Hematopoietic multipotent progenitor cell treated with erythropoietin and hydrocortisone succinate and interleukin-3 and kit ligand, for 8 days (in vitro differentiated cells): ENCODE data around the gene DOCK1.

ENCODE experiments used
- DNase-seq: peaks from one replicate; pipeline ENCODE4 v3.0.0-alpha.2; 2015

The DOCK1 gene

GRCh38 chr10:127415116-127415515 lies 509.9 kb downstream of the DOCK1 start:
- DNase-seq: no peak

- no peak for DNase-seq
Observed at GRCh38 chr10:127415901-127416581, 510.8 kb downstream of the DOCK1 start.

GRCh38 chr10:127417031-127417430 lies 511.8 kb downstream of the DOCK1 start:
- no peak for DNase-seq

- DNase-seq: no peak
Observed at GRCh38 chr10:127417686-127418401, 512.6 kb downstream of the DOCK1 start.

- DNase-seq: no peak
Observed at GRCh38 chr10:127418536-127419168, 513.4 kb downstream of the DOCK1 start.

DNA sequence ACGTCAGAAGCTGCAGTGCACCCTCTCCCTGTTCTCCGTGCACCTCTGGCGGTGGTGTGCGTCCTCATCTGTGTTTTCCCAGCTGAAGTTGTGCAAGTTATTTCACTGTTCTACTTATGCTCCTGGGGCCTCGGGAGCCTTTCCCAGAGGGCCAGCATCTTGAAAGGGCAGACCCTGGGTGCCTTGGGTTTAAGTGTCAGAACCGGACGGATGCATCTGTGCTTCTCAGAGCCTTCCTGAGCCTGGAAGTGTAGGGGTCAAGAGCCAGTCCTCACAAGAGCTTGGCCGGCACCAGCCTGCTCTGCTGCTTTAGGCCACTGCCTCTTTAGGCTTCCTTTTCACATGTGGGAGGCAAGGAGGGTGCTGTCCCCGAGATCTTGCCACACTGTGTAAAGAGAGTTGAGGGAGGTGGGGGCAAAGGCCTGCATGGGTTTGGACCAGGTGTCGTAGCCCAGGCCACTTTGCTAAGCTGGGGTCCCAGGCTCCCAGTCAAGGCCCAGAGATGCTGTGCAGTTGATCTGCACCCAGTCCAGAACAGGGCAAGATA lies 515.0 kb downstream of the DOCK1 start:
- DNase-seq: no peak

DNA sequence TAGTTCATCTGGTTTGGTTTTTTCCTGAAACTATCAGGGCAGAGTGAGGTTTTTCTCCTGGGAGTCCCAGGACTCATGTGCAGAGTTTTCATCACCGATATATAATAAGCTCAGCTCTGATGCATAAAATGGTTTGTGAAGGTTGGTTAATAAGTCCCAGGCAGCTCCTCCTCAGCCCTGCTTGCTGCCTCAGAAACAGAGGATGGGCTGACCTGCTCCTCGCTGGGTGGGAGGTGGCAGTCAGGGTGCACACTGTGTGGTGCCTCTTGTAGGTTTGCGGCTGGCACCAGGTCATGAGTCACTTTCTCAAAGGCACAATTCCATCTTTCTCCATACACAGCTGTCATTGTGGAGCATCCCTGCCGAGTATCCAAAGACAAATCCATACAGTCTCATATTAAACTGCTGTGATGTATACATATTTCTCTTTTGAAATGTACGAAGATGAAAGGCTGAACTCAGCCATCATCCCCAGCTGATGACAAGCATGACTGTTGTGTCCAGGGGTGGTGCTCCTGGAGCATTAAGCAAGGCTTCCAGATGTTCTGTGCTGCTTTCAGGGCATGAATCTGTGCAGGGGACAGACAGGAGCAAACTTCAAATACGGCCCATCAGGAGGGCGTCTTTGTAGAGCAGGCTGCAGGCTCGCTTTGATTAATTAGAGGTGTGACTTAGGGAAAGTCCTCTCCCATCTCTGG lies 518.1 kb downstream of the DOCK1 start:
- DNase-seq: no peak

- DNase-seq: no peak
Observed at GRCh38 chr10:127424594-127425264, 519.5 kb downstream of the DOCK1 start.

DNA sequence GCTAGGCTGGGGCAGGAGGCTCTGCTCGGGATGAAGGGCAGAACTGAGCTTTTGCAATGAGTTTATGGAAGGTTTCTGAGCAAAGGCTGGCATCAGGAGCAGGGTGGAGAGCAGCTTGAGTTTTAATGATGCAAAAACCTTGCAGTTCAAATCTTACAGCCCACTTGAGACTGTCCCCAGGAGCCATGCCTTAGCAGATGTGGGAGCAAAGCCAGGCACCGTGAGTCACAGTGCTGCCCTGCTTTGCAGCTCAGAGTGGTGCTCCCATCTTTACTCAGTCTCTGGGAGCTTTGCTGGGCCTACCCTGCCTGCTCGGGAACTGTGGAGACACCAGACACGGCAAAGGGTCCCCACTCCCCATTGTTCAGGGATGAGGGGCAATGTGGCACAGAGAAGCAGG lies 521.5 kb downstream of the DOCK1 start:
- DNase-seq: no peak

- no peak for DNase-seq
Observed at GRCh38 chr10:127427926-127428325, 522.7 kb downstream of the DOCK1 start.

GRCh38 chr10:127428385-127428980 lies 523.3 kb downstream of the DOCK1 start:
- no peak for DNase-seq

GRCh38 chr10:127429601-127430312 lies 524.5 kb downstream of the DOCK1 start:
- DNase-seq: no peak

DNA sequence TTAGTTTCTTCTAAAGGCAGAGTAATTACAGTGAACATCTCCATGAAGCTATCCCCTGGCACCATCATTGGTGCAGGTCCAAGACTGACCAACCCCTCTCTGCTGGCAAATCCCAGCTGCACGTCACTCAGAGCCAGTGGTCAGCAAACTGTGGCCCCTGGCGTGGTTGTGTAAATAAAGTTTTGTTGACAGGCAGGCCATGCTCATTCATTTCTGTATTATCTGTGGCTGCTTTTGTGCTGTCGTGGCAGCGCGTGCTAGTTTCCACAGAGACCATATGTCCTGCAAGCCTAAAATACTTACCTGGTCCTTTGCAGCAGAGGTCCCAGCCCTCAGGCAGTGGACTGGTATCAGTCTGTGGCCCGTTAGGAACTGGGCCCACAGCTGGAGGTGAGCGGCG lies 526.3 kb downstream of the DOCK1 start:
- DNase-seq: no peak

DNA sequence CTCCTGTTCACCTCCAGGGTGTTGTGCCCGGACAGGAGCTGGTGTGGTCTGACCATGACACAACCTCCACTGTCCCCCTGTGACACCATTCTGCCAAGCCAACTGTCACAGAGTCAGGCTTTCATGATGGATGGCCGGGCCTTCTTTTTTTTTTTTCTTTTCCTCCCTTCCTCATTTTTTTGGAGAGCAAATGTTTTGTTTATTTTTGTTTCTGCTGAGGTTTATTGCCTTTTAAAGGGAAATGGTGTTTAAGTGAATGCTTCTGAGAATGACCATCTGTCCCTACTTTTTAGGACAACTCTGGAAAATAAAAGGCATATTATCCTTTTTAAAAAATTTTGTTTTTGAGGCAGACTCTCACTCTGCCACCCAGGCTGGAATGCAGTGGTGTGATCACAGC lies 528.8 kb downstream of the DOCK1 start:
- no peak for DNase-seq

- DNase-seq: no peak
Observed at GRCh38 chr10:127435246-127435645, 530.0 kb downstream of the DOCK1 start.

GRCh38 chr10:127440371-127440770 lies 535.1 kb downstream of the DOCK1 start:
- DNase-seq: no peak

DNA sequence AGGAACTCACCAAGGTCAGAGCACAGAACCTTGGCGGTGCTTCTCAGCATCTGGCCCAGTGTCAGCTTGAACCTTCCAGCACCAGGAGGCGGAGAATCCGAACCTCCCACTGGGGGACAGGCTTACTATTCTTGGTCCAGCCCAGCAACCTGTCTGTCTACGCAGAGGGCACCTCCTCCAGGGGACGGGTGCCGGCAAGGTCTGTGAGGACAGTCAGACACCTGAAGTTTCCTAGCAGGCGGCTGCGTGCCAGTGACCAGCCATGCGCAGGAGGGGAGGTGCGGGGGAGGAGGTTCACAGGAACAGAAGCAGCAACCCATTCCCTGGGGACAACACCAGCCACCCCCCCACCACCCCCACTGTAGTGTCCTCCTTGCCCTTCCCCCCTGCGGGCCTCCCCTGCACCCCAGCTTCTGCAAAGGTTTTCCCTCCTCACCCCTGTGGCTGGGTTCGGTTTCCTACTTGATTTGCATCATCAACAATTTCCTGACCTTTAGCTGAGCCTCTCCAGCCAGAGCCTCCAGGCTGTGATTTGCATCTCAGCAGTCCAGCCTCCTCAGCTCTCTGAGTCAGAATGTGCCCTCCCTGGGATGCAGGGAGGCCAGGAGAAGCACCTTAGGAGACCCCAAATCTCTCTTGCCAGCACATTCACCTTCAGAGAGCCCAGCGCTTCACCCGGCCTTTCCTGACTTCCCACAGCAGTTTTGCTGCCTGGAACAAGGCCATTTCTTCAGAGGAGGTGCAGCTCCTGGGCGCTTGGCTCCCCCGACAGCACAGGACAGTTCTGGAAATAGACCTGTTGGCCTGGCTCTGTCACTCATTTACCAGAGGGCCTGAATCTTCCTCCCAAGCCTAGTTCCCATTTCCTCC lies 536.4 kb downstream of the DOCK1 start:
- no peak for DNase-seq

DNA sequence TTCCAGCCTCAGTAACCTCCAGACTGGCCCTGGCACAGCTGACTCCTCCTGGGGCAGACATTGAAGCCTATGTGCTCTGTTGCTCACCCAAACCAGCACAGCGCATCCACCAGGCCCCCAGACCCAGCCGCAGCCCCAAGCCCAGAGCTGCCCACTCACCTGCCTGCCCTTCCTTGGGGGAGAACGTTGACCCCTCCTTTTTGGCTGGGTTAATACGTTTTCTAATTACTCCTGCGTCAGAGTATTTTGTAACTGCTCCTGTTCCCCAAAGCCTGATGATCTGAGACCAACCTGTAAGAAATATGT lies 536.9 kb downstream of the DOCK1 start:
- no peak for DNase-seq

- DNase-seq: no peak
Observed at GRCh38 chr10:127444155-127444554, 538.9 kb downstream of the DOCK1 start.

- DNase-seq: no peak
Observed at GRCh38 chr10:127447197-127447596, 542.0 kb downstream of the DOCK1 start.

DNA sequence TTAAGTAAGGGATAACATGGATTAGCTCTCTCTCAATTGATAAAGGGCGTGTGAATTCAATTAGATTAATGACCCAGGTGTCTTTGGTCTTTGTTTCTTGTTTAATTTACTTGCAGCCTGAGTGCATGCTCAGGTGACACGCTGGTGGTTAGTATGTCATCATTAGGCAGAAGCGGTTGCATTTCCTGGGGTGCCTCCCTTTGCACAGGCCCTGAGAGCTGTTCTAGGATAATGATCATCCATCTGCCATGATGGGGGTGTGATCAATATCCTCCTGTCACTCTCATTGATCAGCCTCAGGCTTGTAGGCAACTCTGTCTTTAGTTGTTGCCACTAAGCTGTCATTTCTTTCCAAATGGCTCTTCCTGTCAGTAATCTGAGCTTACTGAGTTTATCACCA lies 544.3 kb downstream of the DOCK1 start:
- DNase-seq: no peak
